Tibial artery (tissue), 4 donors: ENCODE data around the gene OR5L1.

Experiments used
- DNase-seq, 2 donors: peaks; one replicate each; pipeline ENCODE4 v3.0.0-alpha.2; 2019
- H3K27ac ChIP-seq, 2 donors: fragments of 200-600 bp; sonication (generic) in 1 of 2; 1 replicate in 1 of 2; 2 replicates in 1 of 2; pipeline ENCODE4 v1.5.1; 2018 to 2019; ENCODE audit warnings: mild to moderate bottlenecking in 1 of 2
- H3K27me3 ChIP-seq, 2 donors: fragments of 200-600 bp; sonication (generic) in 1 of 2; one replicate each; pipeline versions ENCODE4 v1.5.1 to v1.6.0; 2016 to 2019
- H3K36me3 ChIP-seq, 3 donors: fragments of 200-600 bp; sonication (generic) in 2 of 3; one replicate each; pipeline ENCODE4 v1.5.1; 2016 to 2019; ENCODE audit warnings: mild to moderate bottlenecking in 2 of 3
- H3K4me1 ChIP-seq, 4 donors: fragments of 200-600 bp; sonication (generic) in 2 of 4; 1 replicate in 3 of 4; 2 replicates in 1 of 4; pipeline ENCODE4 v1.5.1; 2016 to 2019
- H3K4me3 ChIP-seq, 2 donors: fragments of 200-600 bp; sonication (generic) in 1 of 2; 1 replicate in 1 of 2; 2 replicates in 1 of 2; pipeline ENCODE4 v1.5.1; 2018 to 2019; ENCODE audit warnings: mild to moderate bottlenecking in 2 of 2
- H3K9me3 ChIP-seq, 3 donors: fragments of 200-600 bp; sonication (generic) in 1 of 3; one replicate each; pipeline ENCODE4 v1.5.1; 2016 to 2019
- intact Hi-C: fragments of 100-400 bp; cut with DNase I; formaldehyde crosslinking; loops from one replicate; pipeline ENCODE4 v1.15.0; 2023; ENCODE audit warnings: low total_unique reads
- TF ChIP-seq, protein P1 (sequence below), 2 experiments: fragments of 200-600 bp in 1 of 2; fragments of 450-650 bp in 1 of 2; IDR thresholded peaks; one replicate each; pipeline ENCODE4 v1.5.1; 2017 to 2019; ENCODE audit warnings: antibody characterized with exemption in 2 of 2, mild to moderate bottlenecking in 1 of 2, moderate library complexity in 1 of 2

The OR5L1 gene

DNA sequence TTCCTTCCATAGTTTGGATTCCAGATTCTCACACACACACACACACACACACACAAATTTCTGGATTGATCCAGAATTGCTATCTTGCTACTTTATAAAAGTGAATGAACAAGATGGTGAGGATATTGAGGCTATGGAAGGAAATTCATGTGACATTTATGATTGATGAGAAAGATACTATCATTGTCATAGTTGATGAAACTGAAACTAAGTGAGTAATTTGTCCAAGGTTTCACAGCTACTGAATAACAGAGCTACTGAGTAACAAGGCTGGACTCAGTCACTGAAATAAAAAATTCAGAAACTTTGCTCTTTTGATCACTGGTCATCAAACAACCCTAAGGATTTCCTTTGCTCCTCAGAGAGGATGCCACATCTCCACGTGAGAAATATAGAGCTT lies 43.5 kb downstream of the OR5L1 start:
- TF ChIP-seq, protein P1, sequence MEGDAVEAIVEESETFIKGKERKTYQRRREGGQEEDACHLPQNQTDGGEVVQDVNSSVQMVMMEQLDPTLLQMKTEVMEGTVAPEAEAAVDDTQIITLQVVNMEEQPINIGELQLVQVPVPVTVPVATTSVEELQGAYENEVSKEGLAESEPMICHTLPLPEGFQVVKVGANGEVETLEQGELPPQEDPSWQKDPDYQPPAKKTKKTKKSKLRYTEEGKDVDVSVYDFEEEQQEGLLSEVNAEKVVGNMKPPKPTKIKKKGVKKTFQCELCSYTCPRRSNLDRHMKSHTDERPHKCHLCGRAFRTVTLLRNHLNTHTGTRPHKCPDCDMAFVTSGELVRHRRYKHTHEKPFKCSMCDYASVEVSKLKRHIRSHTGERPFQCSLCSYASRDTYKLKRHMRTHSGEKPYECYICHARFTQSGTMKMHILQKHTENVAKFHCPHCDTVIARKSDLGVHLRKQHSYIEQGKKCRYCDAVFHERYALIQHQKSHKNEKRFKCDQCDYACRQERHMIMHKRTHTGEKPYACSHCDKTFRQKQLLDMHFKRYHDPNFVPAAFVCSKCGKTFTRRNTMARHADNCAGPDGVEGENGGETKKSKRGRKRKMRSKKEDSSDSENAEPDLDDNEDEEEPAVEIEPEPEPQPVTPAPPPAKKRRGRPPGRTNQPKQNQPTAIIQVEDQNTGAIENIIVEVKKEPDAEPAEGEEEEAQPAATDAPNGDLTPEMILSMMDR (IDR thresholded peaks at IDR 0.05) = no peak

More for the DNA sequence above, 43.5 kb downstream of the OR5L1 start:
- Histone ChIP-seq H3K4me3 (no peak overlapping the region), H3K36me3 (no peaks in the 10 kb centered on the region), H3K27me3 (no peaks in the 10 kb centered on the region), H3K4me1 (no peaks in the 10 kb centered on the region), H3K9me3 (no peaks in the 10 kb centered on the region), H3K27ac (no peak overlapping the region)
- intact Hi-C loops = no loop called here
- no peak for DNase-seq
